Activated T-cell treated with anti-CD3 and anti-CD28 coated beads, Interleukin-2, amount 50 U/mL, for 48 hours (primary cell): ENCODE measurements around the gene CEACAM20.
"Not testable (repeated sequence)": the region's sequence is repeated elsewhere in the genome, so short reads cannot be mapped to it uniquely, and the experiment has no call there.

Experiments
- DNase-seq, 2 experiments: peaks; one replicate each; pipeline ENCODE4 v3.0.0-alpha.2; 2020

CEACAM20 gene

GRCh38 chr19:44468730-44469129, 60.7 kb downstream of the CEACAM20 start:
- not testable (repeated sequence) for DNase-seq

GRCh38 chr19:44462600-44463286, 66.7 kb downstream of the CEACAM20 start:
- DNase-seq = not testable (repeated sequence)
